Smooth muscle cell of the brain vasculature (primary cell): Measurements from ENCODE around the gene DNLZ.

Experiments
- DNase-seq: peaks from one replicate; pipeline ENCODE4 v3.0.0-alpha.2; 2012; ENCODE audit warnings: low read depth, low spot score

Gene DNLZ

DNA sequence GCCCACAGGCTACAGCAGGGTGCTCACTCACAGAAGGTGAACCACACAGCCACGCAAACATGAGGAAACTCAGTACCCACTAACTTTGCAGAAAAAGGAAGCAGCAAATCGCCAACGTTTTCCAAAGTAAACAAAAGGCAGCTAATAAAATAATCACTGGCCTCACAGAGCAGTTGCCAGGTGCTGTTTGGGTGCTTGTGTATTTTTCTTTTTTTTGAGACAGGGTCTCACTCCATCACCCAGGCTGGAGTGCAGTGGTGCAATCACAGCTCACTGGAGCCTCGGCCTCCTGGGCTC lies 32.6 kb upstream of the DNLZ start:
- DNase-seq: no peak

DNA sequence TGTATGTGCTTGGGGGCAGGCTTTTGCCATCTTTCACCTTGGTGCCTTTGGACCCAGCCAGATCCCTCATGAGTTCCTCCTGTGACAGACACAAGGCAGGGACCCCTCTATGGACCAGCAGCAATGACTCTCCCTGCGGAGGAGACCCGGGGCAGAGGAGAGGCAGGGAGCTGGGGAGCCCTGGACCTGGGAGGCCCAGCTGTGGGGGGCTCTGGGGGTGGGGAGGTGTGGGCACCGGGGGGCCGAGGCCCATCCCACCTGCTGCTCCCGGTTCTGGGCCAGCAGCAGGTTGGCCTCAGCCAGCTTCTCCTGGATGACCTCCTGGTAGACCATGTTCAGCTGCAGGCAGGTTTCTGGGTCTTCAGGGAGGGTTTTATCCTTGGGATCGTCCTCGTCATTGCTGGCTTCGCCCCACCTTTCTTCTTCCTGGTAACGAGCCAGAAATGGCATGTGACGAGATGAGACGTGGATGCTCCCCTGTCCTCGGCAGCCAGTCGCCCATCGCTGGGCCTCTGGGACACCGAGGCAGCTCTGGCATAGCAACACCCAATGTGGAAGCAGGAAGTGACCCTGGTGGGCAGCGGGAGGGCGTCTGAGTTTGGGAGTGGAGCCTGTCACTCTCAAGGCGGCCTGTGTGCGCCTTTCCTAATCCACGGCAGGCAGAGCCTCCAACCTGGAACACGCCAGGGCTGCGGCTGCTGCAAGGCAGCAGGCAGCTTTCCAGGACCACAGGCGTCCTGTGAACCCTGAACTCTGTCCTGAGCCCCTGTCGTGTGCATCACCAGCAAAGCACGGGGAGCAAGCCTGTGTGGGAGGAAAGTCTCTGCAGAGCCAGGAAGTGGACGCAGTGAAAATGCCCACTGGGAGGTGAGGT lies 32.0 kb upstream of the DNLZ start:
- DNase-seq: no peak

DNA sequence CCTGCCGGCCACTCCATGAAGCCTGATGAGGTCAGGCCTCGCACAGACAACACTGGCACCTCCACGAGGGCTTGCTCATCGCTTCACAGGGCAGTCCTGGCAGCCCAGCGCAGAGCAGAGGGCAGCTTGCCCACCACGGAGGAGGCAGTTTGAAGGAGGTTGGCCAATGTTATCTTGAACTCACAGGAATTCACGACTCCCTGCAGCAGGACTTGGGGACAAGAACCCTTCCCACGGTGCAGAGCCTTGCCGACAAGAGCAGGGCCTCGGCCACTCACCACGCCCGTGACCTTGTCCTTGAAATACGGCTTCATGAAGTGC lies 31.4 kb upstream of the DNLZ start:
- no peak for DNase-seq

DNA sequence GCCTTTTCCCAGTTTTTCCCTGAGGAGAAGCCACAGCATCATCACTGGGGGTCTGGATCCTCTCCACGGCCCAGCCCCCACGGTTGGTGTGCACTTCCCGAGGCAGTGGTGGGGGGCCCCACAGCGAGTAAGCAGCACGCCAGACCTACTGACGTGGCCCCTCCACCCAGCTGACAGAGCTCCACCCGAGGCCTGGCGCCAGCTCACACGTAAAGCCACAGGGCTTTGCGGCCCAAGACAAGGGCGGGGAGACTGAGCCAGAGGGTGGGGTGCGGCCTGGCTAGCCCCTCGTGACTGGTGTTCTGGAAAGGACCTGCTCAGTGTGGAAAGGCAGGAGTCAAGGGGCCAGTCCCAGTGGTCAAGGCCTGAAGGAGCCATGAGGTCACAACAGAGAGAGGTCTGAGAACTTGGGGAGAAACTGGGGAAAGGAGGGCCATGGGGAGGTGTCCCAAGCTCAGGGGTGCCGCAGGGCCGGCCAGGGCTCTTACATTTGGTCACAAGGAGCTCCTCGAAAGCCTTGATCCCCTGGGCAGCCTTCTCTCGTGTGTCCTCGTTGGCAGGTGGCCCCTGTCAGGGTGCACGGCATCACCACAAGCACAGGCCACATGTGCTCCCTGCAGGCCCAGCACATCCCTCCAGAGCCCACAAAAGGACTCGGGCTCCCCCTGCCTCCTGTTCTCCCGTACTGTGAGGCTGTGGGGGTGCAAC lies 30.9 kb upstream of the DNLZ start:
- no peak for DNase-seq

DNA sequence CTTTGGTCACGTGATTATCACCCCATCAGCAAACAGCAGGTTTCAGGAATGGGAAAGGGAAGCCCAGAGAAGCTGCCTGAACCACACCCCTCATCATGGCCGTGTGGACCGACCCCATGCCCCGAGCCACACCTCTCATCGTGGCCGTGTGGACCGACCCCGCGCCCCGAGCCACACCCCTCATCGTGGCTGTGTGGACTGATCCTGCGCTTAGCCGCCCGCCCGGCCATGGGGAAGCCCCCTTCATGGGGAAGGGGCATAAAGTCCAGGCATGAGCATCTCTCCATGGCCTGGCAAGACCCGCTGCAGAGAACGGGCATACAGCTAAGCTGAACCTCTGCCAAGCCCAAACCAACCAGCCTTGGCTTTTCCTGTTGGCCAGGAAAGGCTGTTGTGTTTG lies 30.0 kb upstream of the DNLZ start:
- no peak for DNase-seq

DNA sequence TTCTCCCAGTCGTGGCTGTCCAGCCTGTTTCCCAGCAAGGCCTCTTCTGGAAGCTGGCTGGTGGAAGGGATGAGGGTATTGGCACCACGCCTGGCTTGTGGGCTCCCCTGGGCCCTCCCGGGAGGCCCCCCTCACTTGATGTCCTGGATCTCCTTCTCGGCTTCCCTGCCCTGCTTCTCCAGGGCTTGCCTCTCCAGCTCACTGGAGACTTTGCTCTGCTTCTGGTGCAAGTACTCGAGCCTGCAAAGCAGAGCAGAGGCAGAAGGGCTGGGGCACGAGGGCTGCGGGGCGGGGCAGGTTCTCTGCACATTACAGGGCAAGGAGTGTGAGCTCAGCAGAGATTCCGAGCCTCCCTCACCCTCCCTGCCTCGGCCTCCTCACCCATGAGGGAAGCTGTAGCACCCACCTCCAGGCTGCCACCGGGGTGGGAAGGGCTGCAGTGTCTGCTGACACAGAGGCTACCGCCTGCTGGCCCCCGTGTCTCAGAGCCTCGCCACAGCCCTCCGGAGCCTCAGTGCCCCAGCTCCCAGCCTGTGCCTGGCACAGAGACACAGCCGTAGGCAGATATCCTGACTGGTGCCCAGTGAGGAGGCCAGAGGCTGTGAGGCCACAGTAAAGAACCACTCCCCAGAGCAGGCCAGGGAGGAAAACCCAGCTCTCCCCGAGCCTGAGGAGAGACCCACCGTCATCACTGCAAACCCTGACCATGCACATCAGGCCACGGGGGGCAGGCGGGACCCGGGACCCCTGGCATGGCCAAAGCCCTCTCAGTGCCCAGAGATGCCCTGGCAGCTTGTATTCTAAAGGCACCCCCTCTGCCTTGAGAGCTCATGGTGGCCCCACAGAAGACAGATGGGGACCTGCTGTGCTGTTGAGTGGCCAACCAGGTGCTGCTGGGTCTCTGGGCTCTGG lies 29.2 kb upstream of the DNLZ start:
- no peak for DNase-seq

DNA sequence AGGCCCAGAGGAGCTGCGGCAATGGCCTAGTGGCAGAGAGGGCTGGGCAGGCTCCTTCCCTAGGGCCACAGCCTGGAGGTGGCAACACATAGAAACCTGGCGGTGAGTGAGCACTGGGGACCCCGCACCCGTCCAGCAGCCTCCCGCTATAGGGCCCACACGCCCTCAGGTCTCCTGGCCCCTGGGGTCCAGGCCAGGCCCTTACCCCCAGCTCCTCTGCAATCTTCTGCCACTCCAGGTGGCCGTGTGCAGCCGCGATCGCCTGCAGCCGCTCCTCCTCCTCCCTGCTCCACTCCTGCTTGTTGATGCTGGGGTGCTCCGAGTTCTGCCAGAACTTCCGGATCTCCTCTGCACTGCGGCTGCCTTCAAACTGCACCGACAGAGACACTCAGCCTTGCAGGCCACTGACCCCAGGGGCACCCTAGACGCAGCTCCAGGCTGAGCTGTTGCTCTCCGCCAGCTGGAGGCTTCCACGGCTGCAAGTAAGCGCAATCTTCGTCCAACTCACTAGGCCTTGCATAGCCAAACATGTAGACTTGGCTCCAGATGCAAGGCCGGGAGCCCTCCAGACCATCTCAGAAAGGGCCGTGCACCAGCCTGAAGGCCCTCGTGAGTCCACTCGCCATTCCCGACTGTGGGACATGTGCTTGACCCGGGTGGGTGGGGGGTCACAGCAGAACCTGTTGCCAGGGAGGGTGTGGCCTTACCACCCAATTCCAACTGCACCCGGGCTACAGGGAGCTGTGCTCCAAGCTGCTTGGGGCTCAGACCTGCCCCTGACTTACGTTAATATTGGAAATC lies 28.4 kb upstream of the DNLZ start:
- no peak for DNase-seq

DNA sequence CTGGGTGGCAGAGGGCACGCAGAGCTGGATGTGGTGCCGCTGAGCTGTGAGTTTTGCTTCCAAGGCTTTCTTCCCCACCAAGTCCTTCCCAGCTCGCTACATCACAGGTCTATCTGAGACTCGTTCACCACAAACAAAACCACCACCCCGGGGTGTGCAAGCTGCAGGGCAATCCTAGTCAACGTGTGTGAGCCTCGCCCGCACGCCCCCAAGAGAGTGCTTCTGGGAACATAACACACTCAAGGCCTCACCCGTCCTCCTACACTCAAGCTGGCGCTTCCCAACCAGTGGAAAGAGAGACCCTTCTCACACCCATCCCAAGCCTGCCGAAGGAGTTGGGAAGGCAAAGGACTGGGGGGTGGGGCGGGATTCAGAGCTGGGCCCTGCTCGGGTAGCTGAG lies 25.9 kb upstream of the DNLZ start:
- DNase-seq: no peak

DNA sequence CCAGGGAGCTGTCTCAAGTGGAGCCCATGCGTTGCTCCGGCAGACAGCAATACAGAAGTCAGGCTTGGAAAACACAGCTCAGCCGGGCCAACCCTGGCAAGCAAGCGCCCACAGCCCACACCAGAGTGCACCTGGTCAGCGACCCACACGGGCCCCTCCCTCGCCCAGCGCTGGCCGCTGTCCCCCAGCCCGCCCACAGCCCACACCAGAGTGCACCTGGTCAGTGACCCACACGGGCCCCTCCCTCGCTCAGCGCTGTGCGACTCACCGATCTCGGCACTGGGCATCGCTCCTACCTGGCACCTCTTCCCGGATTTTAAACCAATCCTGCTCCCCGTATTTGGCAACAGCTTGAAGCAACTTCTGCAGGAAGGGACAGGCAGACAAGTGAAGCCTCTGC lies 23.7 kb upstream of the DNLZ start:
- DNase-seq: no peak

DNA sequence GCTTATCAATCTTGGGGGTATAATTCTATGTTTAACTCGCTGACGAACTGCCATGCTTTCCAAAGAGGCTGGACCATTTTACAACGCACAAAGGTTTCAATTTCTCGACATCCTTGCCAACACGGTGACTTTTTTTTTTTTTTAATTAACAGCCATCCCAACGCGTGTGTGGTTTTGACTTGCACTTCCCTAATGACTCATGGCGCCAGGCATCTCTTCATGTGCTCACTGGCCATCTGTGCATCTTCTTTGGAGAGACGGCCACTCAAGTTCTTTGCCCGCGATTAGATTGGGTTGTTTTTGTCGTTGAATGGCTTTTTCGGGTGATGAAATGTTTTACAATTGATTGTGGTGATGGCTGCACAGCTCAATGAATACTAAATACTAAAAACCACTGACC lies 22.5 kb upstream of the DNLZ start:
- DNase-seq: no peak

DNA sequence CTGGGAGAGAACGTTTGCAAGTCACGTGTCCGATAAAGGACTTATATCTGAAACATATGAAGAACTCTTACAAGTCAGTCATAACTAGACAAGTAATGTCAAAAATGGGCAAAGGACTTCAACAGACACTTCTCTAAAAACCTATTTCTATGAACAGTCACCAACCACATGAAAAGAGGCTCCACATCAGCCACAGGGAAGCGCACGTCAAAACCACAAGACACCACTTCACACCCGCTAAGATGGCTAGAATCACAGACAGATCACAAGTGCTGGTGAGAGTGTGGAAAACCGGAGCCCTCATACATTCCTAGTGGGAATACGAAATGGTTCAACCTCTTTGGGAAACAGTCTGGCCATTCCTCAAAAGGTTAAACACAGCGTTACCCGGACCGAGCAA lies 21.5 kb upstream of the DNLZ start:
- DNase-seq: no peak

DNA sequence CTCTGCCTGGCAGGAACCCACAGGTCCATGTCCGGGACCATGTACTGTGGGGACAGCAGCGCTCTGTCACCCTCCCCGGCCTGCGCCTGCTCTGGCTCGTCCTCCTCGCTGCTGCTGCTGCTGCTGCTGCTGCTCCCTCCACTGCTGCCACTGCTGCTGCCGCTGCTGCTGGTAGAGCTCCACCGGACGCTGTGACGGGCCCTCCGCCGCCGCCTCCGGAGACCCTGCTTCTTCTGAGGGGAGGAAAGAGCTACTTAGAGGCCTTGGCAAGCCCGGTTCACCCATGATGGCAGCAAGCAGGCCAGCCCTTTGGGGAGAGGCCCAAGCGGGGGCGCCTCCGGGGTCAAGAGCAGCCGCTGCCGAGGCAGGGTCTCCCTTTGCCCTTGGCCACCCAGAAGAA lies 19.9 kb upstream of the DNLZ start:
- no peak for DNase-seq

DNA sequence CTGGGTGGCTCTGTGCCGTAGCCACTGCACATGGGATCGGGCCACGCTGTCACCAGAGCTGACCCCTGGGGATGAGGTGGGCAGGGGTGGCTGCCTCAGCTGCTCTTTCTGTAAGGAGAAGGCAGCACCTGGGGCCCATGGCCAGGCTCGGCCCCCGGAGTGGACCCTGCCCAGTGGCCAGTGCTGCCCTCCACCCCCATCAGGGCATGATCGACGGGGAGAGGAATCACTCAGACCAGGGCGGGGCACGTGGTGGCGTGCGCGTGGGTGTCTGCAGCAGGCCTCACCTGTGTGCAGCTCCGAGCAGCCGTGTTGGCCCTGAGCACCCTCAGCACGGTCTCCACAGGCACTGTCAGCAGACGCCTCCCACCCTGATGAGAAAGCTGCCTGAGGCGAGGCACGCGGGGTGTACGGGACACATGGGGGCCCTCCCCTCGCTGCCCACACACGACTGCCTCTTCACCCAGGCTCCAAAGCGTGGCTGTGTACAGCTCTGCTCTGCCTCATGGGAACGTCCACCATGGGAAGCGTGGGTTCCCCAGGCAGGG lies 18.5 kb upstream of the DNLZ start:
- DNase-seq: no peak

DNA sequence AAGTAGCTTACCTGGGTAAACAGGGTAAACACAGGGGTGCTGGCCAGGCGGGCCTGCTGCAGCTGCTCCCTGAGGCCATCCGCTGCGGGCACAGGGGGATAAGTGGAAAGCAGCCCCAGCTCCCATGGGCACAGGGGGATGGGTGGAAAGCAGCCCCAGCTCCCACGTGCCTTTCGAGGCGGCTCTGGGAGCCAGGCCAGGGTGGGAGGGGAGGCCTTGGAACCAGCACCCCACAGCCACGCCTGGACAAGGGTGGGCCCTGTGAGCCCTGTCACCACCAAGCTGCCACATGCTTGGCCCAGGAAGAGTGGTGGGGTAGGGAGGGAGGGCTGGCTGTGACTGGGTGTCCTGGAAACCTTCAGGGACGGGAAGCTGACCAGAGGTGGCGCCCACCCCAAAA lies 17.8 kb upstream of the DNLZ start:
- no peak for DNase-seq

DNA sequence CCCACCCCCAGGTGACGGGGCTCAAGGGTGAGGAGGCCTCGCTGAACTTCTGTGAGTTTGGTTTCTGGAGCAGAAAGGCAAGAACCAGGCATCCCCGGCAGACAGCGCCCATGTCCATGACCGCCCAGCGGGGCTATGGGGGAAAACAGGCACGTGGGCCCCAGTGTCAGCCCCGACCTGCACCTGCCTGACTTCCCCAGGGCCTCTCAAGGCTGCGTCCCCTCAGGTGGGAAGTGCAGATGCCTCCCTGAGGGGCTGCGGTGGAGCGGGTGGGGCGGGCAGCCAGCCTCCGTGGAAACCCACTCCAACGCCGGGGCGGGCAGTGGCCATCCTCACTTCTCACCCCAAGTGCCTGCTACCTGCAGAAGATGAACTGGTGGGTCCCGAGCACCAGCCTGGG lies 16.8 kb upstream of the DNLZ start:
- DNase-seq: no peak

DNA sequence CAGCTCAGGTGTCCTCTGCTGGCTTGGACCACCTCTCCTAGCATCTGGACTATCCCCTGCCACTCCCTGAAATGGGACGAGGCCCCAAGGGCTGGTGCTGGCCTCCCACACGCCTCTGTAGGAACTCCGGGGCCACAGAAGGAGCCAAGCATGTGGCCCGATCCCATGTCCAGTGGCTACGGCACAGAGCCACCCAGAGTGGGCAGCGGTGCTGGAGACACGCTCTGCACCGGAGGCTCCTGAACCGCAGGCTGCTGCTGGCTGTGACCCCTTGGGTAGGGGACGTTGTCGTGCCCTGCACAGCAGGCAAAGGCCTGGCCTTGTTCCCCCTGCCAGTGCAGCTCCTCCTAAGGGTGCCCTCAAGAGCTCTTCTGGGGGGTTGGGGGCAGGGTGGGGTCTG lies 16.3 kb upstream of the DNLZ start:
- DNase-seq: no peak

DNA sequence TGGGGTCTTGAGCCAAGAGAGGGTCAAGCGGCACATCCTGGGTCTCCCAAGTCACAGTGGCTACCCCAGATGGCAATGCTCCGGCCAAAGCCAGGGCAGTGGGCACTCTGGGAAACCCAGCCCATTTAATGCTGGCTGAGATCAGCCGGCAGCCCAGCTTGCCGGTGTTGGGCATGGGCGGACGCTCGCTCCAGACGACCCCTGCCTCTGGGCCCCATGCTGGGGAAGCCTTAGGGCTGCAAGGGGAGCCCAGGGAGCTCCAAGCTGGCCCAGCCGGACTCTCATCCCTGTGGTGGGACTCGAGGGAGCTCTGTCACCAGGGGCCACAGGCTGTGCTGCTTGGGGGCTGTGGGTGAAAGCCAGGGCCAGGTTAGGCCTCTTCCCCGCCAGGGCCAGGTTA lies 15.9 kb upstream of the DNLZ start:
- DNase-seq: no peak

DNA sequence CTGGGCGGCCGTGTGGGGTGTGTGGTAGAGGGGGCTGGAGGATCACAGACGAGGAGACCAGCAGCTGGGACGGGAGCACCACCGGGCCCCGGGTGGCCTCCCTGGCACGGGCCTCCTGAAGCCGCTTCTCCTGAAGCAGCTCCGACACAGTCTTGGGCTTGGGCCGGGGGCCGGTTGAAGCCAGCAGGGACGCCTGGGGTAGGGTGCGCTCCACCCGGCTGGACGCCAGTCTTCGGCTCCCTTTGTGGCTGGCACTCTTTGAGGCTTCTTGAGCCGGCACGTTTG lies 15.4 kb upstream of the DNLZ start:
- DNase-seq: no peak

DNA sequence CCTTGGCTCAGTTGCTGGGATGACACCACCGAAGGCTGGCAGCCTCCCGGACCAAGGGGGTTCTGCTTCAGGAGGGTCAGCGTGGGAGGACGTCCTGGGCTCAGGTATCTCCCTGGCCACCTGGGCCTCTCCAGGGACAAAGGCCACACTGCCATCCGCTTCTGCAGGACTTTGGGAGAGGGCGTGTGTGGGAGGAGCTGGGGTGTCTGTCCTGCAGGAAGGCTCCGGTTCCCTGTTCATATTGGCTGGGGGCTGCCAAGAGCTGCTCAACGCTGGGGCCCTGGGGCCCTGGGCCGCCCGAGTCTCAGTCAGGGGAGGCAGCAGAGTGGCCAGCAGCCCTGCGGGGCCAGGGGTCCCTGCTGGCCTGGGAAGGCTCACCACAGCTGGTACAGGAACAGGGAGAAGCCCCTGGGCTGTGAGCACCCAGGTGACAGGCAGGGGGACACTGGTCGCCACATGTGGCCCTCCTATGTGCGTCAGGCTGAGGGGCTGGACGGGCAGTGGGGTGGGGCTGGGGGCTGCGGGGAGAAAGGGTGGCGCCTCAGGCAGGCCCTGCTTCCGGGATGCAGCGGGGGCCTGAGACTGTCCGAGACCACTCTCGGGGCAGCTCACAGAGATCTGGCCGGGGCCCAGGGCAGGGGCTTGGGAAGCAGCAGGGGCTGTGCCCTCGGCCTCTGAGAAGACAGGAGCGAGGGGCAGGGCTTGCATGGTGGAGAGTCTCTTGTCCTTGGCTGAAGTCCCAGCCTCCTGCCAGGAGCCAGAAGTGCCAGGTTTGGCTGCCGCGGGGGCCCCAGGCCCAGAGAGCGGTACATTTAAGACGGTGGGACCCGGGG lies 14.8 kb upstream of the DNLZ start:
- DNase-seq: no peak

DNA sequence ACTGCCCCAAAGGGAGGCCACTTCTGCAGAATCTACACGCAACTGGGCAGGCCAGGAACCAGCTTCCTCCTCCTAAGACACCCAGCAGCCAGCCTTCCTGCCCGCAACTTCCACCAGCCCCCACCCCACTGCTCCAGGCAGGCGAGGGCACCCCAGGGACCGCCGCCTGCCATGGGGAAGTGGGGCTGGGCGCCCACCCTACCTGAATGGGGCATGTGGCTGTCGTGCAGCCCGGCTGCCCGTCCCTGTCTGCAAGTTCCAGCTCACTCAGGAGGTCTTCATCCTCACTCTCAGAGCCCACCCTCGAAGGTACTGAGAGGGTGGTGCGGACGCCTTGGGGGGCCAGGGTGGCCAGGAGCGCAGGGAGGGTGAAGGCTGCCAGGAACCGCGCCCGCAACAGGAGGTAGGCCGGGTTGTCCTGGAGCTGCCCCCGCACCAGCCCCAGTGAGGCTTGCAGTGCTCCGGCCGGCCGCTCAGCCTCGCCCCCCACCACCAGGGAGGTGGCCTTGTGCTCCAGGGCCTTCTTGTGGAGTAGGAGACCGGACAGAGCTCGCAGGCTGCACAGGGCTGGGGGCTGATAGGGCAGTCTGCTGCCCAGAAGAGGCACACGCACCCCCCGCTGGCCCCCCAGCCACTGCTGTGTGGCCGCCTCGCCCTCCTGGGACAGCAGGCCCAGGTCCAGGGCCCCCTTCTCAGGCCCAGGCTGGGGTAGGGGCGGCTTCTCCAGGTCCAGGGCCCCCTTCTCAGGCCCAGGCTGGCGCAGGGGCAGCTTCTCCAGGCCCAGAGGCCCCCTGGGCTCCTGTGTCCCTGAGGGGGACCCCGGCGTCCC lies 14.0 kb upstream of the DNLZ start:
- no peak for DNase-seq
